DOHH2 (cell line): ENCODE data around the gene TSPAN33.

Experiments used
- CTCF ChIP-seq: fragments of 200-600 bp; sonication (generic); IDR thresholded peaks from one replicate; pipeline ENCODE4 v1.5.1; 2014; ENCODE audit warnings: antibody characterized with exemption, mild to moderate bottlenecking, low read depth, low read length; ENCODE audit not compliant: poor library complexity, severe bottlenecking
- EZH2phosphoT487 ChIP-seq: fragments of 200-600 bp; sonication (generic); IDR thresholded peaks from 2 replicates; pipeline ENCODE4 v1.6.1; 2017; ENCODE audit warnings: borderline replicate concordance, mild to moderate bottlenecking, antibody characterized with exemption, low read length, moderate library complexity, mixed read lengths

DNA sequence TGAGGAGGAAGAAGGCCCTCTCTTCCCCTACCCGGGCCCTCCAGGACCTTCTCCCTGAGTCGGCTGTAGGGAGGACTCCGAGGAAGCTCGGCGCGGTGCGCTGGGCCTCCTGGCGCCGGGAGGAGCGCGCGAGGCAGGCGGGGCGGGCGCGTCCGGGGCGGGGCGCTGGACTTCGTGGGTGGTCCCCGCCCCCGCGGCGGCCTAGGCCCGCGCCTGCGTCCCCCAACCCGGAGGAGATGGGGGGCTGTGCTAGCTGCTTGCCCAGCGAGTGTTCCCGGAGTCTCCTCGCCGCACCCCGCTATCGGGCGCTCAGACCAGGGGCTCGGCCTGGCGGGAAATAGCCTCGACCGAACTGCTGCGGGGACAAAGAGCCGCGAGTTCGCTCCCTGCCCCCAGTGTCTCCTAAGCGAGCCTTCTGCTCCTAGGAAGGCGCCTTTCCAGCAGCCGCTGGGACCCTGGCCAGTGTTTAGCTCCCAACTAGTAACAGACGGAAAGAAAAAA is 24.7 kb downstream of the TSPAN33 start:
- TF ChIP-seq EZH2phosphoT487 (no peak), CTCF (no peak)
